HEK293 (cell line): ENCODE results near the gene EDAR.

Experiments
- CTCF ChIA-PET: fragments of 350-600 bp; formaldehyde crosslinking; extraction: SDS; loops from one replicate; lab custom pipeline; 2021; ENCODE audit warnings: antibody characterized with exemption; lab: Yijun Ruan, JAX
- POLR2A ChIA-PET: fragments of 300-600 bp; formaldehyde crosslinking; extraction: SDS; loops from one replicate; lab custom pipeline; 2020; ENCODE audit warnings: antibody characterized with exemption, inconsistent platforms; lab: Yijun Ruan, JAX
- H3K27ac ChIP-seq: fragments of 200-500 bp; sonication (Bioruptor generic); 2 replicates; pipeline ENCODE4 v1.5.1; 2014; ENCODE audit warnings: low read depth, low read length, control low read depth, inconsistent platforms; ENCODE audit errors: extremely low read depth
- H3K36me3 ChIP-seq, 2 experiments: fragments of 200-500 bp in 1 of 2; sonication (Bioruptor generic) in 1 of 2; 1 replicate in 1 of 2; 2 replicates in 1 of 2; pipeline ENCODE4 v1.5.1; 2014 to 2017; ENCODE audit warnings: inconsistent platforms in 2 of 2, low read length in 2 of 2; ENCODE audit not compliant: control insufficient read depth in 2 of 2, insufficient read depth in 1 of 2
- H3K4me1 ChIP-seq: fragments of 200-500 bp; sonication (Bioruptor generic); 2 replicates; pipeline ENCODE4 v1.5.1; 2014; ENCODE audit warnings: mild to moderate bottlenecking, low read length, inconsistent platforms; ENCODE audit not compliant: control insufficient read depth, insufficient read depth
- H3K4me3 ChIP-seq: 2 replicates; pipeline ENCODE4 v1.5.1; 2011; ENCODE audit warnings: low read depth, mild to moderate bottlenecking, control low read depth, low read length, moderate library complexity
- H3K9me3 ChIP-seq: fragments of 200-500 bp; sonication (Bioruptor generic); 2 replicates; pipeline ENCODE4 v1.5.1; 2014; ENCODE audit warnings: low read depth, low read length, inconsistent platforms; ENCODE audit not compliant: control insufficient read depth, insufficient read depth
- EGR2 ChIP-seq: fragments of 450-650 bp; formaldehyde crosslinking; IDR thresholded peaks from 2 replicates; pipeline ENCODE4 v1.5.1; 2016; ENCODE audit warnings: low read depth, missing biosample characterization, missing genetic modification characterization
- OSR2 ChIP-seq: fragments of 450-650 bp; formaldehyde crosslinking; IDR thresholded peaks from 2 replicates; pipeline ENCODE4 v1.5.1; 2016; ENCODE audit warnings: missing biosample characterization, missing genetic modification characterization
- SCRT2 ChIP-seq: fragments of 450-650 bp; formaldehyde crosslinking; IDR thresholded peaks from 2 replicates; pipeline ENCODE4 v1.5.1; 2016; ENCODE audit warnings: missing biosample characterization, missing genetic modification characterization
- ZBTB8A ChIP-seq: fragments of 450-650 bp; formaldehyde crosslinking; IDR thresholded peaks from 2 replicates; pipeline ENCODE4 v1.5.1; 2016; ENCODE audit warnings: missing biosample characterization, missing genetic modification characterization
- ZFHX2 ChIP-seq: fragments of 450-650 bp; formaldehyde crosslinking; conservative IDR thresholded peaks from 2 replicates; pipeline ENCODE4 v1.5.1; 2016; ENCODE audit warnings: missing biosample characterization, missing genetic modification characterization
- ZNF112 ChIP-seq: fragments of 450-650 bp; formaldehyde crosslinking; IDR thresholded peaks from 2 replicates; pipeline ENCODE4 v1.5.0; 2017; ENCODE audit warnings: missing biosample characterization, missing genetic modification characterization
- ZNF175 ChIP-seq: fragments of 450-650 bp; formaldehyde crosslinking; IDR thresholded peaks from 2 replicates; pipeline ENCODE4 v1.5.1; 2016; ENCODE audit warnings: missing biosample characterization, missing genetic modification characterization
- ZNF510 ChIP-seq: fragments of 450-650 bp; formaldehyde crosslinking; IDR thresholded peaks from 2 replicates; pipeline ENCODE4 v1.5.1; 2018; ENCODE audit warnings: mild to moderate bottlenecking, missing genetic modification characterization, missing biosample characterization; ENCODE audit not compliant: insufficient replicate concordance
- TF ChIP-seq, protein P1 (sequence below): fragments of 450-650 bp; formaldehyde crosslinking; IDR thresholded peaks from 2 replicates; pipeline ENCODE4 v1.5.1; 2016; ENCODE audit warnings: missing biosample characterization, missing genetic modification characterization
- TF ChIP-seq, protein P2 (sequence below): fragments of 450-650 bp; formaldehyde crosslinking; IDR thresholded peaks from 2 replicates; pipeline ENCODE4 v1.5.1; 2017; ENCODE audit warnings: missing biosample characterization, missing genetic modification characterization
- TF ChIP-seq, protein P3 (sequence below): fragments of 450-650 bp; formaldehyde crosslinking; IDR thresholded peaks from 2 replicates; pipeline ENCODE4 v1.5.1; 2016; ENCODE audit warnings: missing biosample characterization, missing genetic modification characterization

The EDAR gene

DNA sequence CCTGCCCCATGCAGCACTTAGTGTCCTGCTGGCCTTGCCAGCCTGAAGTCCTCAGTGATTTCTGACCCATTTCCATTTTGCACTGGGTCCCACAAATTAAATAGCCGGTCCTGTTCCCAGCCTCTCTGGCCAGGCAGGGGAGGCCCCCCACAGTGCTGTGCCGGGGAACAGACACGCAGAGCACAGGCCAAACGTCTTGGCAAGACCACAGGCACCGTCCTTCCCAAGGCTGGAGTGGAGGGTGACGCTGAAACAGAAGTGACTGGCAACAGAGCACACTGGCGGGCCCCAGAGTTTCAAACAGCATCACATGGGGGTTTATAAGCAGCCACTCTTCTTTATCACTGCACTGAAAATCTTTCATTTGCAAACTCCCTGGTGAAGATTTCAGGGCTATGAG is 52.2 kb downstream of the EDAR start (continued):
- TF ChIP-seq, protein P1, sequence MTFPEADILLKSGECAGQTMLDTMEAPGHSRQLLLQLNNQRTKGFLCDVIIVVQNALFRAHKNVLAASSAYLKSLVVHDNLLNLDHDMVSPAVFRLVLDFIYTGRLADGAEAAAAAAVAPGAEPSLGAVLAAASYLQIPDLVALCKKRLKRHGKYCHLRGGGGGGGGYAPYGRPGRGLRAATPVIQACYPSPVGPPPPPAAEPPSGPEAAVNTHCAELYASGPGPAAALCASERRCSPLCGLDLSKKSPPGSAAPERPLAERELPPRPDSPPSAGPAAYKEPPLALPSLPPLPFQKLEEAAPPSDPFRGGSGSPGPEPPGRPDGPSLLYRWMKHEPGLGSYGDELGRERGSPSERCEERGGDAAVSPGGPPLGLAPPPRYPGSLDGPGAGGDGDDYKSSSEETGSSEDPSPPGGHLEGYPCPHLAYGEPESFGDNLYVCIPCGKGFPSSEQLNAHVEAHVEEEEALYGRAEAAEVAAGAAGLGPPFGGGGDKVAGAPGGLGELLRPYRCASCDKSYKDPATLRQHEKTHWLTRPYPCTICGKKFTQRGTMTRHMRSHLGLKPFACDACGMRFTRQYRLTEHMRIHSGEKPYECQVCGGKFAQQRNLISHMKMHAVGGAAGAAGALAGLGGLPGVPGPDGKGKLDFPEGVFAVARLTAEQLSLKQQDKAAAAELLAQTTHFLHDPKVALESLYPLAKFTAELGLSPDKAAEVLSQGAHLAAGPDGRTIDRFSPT (tag by site-specific recombination), result no peak
- TF ChIP-seq, protein P2, sequence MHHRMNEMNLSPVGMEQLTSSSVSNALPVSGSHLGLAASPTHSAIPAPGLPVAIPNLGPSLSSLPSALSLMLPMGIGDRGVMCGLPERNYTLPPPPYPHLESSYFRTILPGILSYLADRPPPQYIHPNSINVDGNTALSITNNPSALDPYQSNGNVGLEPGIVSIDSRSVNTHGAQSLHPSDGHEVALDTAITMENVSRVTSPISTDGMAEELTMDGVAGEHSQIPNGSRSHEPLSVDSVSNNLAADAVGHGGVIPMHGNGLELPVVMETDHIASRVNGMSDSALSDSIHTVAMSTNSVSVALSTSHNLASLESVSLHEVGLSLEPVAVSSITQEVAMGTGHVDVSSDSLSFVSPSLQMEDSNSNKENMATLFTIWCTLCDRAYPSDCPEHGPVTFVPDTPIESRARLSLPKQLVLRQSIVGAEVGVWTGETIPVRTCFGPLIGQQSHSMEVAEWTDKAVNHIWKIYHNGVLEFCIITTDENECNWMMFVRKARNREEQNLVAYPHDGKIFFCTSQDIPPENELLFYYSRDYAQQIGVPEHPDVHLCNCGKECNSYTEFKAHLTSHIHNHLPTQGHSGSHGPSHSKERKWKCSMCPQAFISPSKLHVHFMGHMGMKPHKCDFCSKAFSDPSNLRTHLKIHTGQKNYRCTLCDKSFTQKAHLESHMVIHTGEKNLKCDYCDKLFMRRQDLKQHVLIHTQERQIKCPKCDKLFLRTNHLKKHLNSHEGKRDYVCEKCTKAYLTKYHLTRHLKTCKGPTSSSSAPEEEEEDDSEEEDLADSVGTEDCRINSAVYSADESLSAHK, result no peak

DNA sequence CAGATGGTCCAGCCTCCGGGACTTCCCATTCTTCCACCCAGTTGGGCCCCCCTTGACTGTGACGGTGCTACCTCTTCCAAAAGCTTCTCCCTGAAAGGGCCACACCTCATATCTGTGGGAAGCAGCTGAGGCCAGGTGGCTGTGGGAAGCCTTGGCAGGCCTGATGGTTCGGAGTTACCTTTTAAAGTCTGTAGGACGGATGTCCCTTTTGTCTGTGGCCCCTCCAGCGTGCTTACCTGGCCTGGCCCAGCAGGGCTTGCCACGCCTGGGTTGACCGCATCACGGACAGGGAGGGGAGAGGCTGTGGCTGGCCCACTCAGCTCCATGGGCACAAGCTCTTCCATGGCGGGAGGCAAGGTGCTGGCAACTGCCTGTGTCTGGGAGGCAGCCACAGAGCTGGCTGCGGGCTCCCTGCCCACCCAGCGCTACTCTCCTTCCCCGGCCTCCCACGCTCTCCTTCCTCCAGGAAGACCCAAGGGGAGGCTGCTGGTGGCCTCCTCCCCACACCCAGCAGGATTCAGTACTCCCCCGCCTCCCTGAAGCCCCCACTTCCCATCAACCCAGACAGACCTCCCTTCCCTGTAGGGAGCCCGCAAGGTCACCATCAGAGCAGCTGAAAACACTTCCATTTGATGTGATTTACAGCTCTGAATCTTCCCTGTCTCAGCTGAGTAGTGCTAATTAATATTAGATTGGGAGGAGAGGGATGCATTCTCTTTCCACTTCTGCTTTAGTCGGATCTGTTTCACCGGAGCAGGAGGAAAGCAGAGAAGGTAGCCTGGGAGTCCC is 52.8 kb downstream of the EDAR start:
- ChIA-PET CTCF (interaction anchor here (0.6 to 0.9 kb wide), 2 partner anchors 52 to 53 kb away, joined by 3 read pairs; no protein-coding TSS in a partner anchor), POLR2A (no interaction called here)
- Histone ChIP-seq H3K27ac (no peak overlapping the region), H3K36me3 (no peaks in the 10 kb centered on the region), H3K4me3 (no peak overlapping the region), H3K9me3 (no peaks in the 10 kb centered on the region), H3K4me1 (peaks cover 9% of the 10 kb centered on the region)
- peak; percentile 47; the same call in 1 of the 2 replicates for TF ChIP-seq ZFHX2 (tag by site-specific recombination)
- no peak for TF ChIP-seq ZBTB8A (tag by site-specific recombination)
- TF ChIP-seq ZNF112 (tag by site-specific recombination), result no peak
- peak; percentile 47; the same call in 1 of the 2 replicates for TF ChIP-seq EGR2
- no peak for TF ChIP-seq ZNF175 (tag by site-specific recombination)

DNA sequence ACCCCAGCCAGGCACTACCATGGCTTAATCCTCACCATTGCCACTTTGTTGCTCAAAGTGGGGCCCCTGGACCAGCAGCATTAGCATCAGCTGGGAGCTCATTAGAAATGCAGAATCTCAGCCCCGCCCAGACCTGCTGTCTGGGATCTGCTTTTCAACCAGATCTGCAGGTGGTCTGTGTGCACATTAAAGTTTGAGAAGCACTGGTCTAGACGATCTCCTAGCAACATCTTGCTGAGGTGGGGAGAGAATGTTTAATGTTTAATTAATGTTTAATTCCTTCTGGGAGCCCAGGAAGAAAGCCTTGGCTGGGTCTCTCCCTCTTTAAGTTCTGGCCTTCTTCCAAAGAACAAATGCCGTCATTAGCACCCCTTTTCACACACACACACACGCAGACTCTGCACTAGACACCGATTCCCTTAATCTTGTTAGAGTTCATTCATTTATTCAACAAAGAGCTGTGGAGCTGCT is 53.7 kb downstream of the EDAR start:
- peaks cover 9% of the 10 kb centered on the region for H3K4me1 ChIP-seq
- POLR2A ChIA-PET, result no interaction called here
- H3K36me3 ChIP-seq, result no peaks in the 10 kb centered on the region
- H3K27ac ChIP-seq, result no peak overlapping the region; the same call in 1 of the 2 replicates
- H3K9me3 ChIP-seq, result no peaks in the 10 kb centered on the region
- TF ChIP-seq, protein P3, sequence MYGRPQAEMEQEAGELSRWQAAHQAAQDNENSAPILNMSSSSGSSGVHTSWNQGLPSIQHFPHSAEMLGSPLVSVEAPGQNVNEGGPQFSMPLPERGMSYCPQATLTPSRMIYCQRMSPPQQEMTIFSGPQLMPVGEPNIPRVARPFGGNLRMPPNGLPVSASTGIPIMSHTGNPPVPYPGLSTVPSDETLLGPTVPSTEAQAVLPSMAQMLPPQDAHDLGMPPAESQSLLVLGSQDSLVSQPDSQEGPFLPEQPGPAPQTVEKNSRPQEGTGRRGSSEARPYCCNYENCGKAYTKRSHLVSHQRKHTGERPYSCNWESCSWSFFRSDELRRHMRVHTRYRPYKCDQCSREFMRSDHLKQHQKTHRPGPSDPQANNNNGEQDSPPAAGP (tag by site-specific recombination), result no peak
- TF ChIP-seq OSR2 (tag by site-specific recombination), result peak; percentile 32; the same call in 1 of the 2 replicates
- TF ChIP-seq, all 188 proteins: peak for 1
- CTCF ChIA-PET, result no interaction called here
- no peak overlapping the region for H3K4me3 ChIP-seq

DNA sequence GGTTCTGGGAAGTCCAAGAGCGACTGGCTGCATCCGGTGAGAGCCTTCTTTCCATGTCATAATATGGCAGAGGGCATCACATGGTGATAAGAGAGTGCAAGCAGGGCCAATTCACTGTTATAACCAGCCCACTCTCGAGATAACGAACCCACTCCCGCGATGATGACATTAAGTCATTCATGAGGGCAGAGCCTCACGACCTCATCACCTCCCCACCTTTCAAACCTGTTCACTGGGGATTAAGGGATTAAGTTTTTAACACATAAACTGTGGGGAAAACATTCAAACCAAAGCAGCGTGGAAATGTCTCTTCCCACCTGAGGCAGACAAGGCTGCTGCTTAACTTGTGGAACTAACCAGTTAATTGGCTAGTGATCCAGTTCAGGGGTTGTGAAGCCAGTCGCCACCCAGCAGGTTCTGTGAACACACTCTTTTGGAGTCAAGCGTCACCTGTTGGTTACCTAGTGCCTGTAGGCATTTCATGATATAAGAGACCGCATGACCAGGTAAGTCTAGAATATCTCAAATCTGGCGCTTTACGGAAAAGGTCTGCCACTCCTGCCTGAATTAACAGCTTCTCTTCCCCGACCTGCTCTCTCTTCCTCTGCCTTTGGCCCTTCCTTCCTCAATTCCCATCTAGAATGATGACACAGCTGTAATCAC is 54.3 kb downstream of the EDAR start:
- ChIA-PET POLR2A (no interaction called here), CTCF (no interaction called here)
- H3K4me3 ChIP-seq, result no peak overlapping the region
- no peaks in the 10 kb centered on the region for H3K9me3 ChIP-seq
- peaks cover 9% of the 10 kb centered on the region for H3K4me1 ChIP-seq
- H3K27ac ChIP-seq, result no peak overlapping the region
- H3K36me3 ChIP-seq, result no peaks in the 10 kb centered on the region
- no peak for TF ChIP-seq ZNF510 (tag by site-specific recombination)
- TF ChIP-seq ZFHX2 (tag by site-specific recombination), result 0 out of 2 replicates have a peak, but pooled peaks have one; percentile 14
- peak; percentile 75; the same call in 1 of the 2 replicates for TF ChIP-seq SCRT2 (tag by site-specific recombination)
- TF ChIP-seq, protein P3 (tag by site-specific recombination), result peak; percentile 62; the same call in 1 of the 2 replicates
- peak; percentile 58; the same call in 1 of the 2 replicates for TF ChIP-seq EGR2
